ENCODE measurements around the gene GRK6.
A peak's percentile ranks its signal among the peaks of the same experiment; 100 is the strongest.
"Not testable (repeated sequence)": the region's sequence is repeated elsewhere in the genome, so short reads cannot be mapped to it uniquely, and the experiment has no call there.

Gene GRK6

DNA sequence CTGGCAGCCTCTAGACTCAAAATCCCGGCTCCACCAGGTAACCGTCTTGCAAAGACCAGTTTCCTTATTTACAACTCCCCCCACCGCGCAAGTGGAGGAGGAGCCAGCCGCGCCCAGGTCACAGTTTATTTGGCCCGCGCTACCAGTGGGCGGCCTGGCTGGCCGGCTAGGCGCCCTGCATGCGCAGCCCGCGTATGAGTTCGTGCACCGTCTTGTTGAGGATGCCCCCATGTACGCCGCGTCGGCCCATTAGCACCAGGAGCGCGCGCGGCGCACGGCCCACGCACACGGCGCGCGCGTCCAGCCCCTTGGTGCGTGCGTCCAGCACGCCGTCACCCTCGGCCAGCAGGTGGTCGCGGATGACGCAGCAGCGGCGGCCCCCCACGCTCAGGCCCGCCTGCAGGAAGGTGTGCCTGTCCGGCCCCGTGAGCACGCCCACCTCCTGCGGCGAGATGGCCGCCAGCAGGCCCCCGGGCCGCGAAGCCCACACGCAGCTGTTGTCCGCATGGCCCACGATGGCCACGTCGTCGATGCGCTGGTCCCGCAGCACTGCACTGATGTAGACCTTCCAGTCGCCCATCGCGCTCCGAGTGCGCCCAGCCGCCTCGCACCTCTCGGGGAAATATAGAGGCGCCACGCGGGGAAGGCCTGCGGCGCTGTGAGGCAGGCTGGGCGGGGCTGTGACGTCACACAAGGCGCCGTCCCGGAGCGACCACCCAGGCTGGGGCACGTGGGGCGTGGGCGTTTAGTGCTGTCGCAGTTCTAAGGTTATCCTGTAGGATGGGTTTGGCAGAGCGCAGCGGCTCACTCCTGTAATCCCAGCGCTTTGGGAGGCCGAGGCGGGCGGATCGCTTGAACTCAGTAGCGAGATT, 26.2 kb upstream of the GRK6 start, which contains the start of gene PFN3:
Gene PFN3 (minus strand): TSS at position 665 of the 872 bp plus-strand sequence. CDS start 85 bp downstream, at position 580.
- no peak for DNase-seq

DNA sequence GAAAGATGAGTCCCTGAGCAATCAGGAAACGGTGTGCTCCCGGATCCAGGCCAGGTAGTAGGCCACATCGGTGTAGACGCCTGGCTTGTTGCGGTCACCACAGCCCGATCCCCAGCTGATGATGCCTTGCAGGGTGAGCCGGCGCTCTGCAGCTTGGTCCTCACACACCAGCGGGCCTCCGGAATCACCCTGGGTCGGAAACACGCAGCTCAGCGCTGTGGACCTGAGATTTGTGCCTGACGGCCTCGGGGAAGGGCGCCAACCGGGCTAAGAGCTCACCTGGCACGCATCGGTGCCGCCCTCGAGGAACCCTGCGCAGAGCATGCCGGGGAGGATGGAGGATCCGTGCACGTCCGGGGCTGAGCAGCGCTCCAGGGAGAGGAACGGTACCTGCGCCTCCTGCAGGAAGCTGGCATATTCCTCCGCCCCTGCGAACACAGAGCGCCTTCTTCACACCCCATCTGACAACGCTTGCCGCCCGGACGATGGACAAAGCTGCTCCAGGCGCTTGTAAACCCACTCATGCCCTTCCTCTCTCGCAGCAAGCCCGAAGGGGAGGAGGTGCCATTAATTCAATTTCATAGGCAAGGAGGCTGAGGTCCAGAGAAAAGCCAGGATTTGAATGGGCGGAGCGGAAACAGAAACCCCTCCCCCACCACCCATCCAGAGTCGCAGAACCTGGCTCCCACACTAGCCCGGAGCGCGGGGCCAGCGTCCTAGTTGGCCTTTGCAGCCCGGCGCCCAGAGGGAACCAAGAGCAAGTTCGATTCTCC, 24.0 kb upstream of the GRK6 start:
- peak; percentile 88 for DNase-seq

GRCh38 chr5:177403102-177403791, 23.2 kb upstream of the GRK6 start:
- DNase-seq, result peak; percentile 40

- peak; percentile 46 for DNase-seq
Observed at GRCh38 chr5:177403792-177404640, 22.5 kb upstream of the GRK6 start.

DNA sequence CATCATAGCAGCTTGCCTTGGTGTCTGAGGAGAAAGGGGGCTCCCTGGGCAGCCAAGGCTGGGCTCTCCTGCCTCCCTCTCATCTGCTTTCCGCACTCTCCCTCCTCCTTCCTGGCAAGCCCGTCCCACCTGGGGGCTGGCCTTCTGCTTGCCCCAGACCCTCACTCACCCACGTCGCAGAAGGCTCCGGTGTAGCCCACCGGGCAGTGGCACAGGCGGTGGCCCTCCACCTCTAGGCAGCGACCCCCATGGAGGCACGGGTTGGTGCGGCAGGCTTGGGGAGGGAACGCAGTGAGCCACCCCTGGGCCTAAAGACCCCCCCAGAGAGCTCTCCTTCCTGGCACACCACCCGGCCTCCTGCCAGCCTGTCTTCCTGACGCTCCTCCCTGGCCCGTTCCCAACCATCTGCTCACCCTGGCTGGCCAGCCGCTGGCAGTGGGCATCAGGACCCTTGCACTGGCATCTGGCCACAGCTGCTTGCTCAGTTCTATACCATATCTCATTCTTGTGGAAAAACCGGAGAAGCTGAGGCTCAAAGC, 21.8 kb upstream of the GRK6 start:
- no peak for DNase-seq

GRCh38 chr5:177405312-177405711, 21.2 kb upstream of the GRK6 start:
- no peak for DNase-seq

- no peak for DNase-seq
Observed at GRCh38 chr5:177405805-177406204, 20.7 kb upstream of the GRK6 start.

GRCh38 chr5:177409043-177409801, 17.3 kb upstream of the GRK6 start, which contains the start of gene F12:
Gene F12, minus strand, starts transcription at chr5:177409564. Its CDS starts 37 bp downstream, at chr5:177409527.
- no peak for DNase-seq

DNA sequence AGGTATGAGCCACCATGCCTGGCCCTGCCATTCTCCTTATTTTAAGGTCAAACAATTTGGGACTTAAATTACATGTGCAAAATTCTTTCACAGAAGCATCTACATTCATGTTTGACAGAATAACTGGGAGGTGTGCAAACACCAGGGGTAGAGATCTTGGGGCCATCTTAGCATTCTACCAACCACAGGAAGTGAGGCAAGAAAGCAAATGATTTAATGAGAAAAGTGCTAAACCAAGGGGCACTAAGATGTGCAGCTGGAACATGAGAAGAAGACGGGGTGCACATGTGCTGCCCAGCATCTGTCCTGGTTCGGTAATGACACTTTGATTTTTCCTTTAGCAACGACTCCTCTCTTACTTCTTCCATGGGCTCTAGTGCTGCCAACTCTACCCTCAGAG, 15.9 kb upstream of the GRK6 start:
- DNase-seq, result no peak

DNA sequence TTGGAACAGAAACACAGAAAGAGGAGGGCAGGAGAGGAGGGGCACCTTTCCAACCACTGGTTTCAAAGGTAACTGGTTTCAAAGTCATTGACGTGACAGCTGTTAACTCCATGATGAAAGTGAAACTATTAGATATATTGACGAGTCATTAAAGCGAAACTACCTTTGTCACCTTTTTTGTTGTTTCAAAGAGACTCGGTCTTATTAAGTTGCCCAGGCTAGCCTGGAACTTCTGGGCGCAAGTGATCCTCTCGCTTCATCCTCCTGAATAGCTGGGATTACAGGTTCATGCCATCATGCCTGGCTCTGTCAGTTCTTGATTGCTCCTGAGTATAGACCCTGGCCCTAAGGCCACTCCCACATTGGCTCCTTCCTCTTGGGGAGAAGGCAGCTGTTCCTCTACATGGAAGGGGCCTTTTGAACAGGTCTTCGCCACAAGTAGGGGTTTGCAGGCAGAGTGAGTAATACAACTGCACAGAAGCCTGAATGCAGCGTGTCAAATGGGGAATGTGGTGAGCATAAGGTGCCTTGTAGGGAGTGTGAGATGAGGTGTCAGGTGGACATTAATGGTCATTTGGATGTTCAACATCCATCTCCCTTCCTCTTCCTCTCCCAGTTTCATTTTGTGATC, 13.8 kb upstream of the GRK6 start:
- DNase-seq, result no peak

GRCh38 chr5:177414481-177414880, 12.0 kb upstream of the GRK6 start:
- no peak for DNase-seq

DNA sequence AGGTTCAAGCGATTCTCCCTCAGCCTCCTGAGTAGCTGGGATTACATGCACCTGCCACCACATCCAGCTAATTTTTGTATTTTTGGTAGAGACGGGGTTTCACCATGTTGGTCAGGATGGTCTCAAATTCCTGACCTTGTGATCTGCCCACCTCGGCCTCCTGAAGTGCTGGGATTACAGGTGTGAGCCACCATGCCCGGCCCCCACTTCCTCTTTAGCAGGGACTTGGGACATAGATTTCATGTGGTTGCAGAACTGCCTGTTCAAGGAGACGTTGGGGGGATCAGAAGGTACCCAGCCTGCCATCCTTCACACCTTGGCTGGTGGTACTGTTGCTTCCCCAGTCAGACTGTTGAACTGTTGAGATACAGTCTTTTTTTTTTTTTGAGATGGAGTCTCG, 9.4 kb upstream of the GRK6 start:
- not testable (repeated sequence) for DNase-seq

DNA sequence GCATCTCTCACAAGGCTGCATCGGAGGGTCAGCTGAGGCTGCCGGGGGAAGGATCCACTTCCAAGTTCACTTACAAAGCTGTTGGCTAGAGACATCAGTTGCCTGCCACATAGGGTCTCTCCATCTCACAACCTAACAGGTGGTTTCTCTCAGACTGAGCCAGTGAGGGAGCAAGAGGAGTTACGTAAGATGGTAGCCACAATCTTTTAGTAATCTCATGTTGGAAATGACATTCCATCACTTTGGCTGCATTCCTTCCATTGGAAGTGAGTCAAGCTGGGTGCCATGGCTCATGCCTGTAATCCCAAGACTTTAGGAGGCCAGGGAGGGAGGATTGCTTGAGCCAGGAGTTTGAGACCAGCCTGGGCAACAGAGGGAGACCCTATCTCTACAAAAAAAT, 7.4 kb upstream of the GRK6 start:
- no peak for DNase-seq

DNA sequence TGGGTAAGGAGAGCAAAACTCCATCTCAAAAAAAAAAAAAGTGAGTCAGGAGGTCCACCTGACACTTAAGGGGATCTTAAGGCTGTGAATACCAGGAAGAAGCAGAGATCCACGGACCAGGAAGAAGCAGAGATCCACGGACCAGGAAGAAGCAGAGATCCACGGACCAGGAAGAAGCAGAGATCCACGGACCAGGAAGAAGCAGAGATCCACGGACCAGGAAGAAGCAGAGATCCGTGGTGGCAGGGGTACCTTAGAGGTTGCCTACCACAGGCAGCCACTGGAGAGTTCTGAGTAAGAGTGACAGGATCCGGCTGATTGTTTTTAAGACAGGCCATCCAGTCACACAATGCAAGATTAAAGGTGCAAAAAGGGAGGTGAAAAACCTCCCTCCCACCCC, 6.0 kb upstream of the GRK6 start:
- not testable (repeated sequence) for DNase-seq

GRCh38 chr5:177421062-177421798, 5.2 kb upstream of the GRK6 start:
- no peak for DNase-seq

GRCh38 chr5:177423671-177424070, 2.8 kb upstream of the GRK6 start:
- no peak for DNase-seq

- no peak for DNase-seq
Observed at GRCh38 chr5:177425196-177425800, 1.2 kb upstream of the GRK6 start.

DNA sequence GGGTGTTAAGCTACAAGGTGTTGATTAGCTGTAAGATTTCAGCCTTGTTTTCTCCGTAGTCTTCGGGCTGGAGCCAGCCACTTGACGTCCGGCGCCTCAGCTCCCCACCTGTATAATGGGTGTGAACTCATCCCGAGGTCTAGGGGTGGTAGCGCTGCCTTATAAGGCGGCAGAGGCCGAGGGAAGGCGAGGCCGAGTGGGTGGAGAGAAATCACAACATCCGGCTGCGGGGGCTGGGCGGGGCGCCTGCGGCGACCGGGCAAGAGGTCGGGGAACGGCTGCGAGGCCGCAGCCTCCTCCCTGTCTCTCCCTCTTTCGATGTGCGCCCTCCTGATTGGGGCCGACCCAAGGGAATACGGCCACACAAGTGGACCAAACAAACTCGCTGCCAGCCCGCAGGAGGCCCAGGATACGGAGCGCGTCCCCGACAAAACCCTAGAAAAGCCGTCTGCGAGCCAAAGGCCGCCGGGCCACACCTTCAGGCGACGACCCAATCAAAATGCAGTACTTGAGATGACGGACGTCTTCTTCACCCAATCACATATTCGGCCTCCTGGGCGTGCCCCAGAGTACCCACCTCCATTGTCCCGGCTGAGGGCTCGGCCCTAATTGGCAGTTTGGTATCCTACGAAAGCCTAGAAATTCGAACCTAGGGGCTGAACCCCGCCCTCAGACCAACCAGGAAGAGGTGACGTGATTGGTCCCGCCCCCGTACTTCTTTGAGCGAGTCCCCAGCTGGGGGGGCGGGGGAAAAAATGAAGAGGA, 493 bp upstream of the GRK6 start:
- DNase-seq, result peak; percentile 99

Data from NCI-H748 treated with DMSO at 0.1 percent for 48 hours (cell line).